Inferior parietal cortex (tissue), 1 donor: ENCODE results near the gene CITED1.

ENCODE experiments used
- DNase-seq: peaks from one replicate; pipeline ENCODE4 v3.0.0-alpha.2; 2016; ENCODE audit errors: extremely low spot score

CITED1 gene

GRCh38 chrX:72270316-72270866 lies 35.3 kb downstream of the CITED1 start:
- DNase-seq, result no peak

- DNase-seq, result no peak
These were observed 36.0 kb downstream of the CITED1 start for GRCh38 chrX:72269671-72270251.

DNA sequence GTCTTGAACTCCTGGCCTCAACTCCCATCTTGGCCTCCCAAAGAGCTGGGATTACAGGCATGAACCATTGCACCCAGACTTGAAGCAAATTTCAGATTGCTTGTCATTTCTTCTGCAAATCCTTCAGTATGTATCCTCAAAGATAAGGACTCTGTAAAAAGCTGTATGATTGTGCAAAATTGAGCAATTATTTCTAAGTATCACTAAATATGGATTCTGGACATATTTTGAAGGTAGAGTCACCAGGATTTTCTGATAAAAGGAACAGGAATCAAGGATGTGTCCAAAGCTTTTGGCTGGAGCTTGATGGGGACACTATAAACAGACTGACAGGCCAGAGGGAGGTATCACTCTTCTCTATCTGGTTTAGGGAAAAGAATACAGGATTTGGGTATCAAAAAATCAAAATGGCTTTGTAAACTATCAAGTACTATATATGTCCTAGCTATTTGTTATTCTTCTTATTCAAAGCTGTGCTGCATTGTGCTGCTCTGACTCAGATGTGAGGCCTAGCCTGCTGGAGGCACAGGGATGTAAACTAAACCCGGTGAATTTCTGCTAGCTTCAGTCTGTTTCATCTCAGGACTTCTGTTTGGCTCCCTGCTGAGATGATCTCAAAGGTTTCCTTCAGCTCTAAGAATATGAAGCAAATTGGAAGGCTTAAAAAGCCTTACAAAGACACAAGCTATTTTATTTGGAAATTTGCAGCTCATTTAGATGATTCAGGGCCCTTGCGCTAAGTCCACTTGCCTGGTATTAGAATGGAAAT lies 36.9 kb downstream of the CITED1 start:
- no peak for DNase-seq

DNA sequence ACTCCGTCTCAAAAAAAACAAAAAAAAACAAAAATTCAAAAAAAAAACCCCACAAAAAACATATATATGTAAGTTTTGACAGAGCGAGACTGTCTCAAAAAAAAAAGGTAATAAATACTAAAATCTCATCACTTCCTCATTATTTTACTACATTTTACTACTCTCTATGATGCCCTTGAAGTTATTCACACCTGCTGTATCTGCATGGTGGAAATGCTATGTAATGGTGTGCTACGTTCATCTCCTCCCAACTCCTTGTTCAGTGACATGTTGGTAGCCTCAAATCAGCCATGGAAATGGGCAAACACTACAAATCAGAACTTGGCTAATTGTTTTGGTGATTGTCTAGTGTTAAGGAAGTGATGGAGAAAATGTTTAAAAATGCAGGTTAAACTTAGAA lies 40.5 kb downstream of the CITED1 start:
- no peak for DNase-seq

- no peak for DNase-seq
These were observed 43.6 kb downstream of the CITED1 start for GRCh38 chrX:72262077-72262476.

DNA sequence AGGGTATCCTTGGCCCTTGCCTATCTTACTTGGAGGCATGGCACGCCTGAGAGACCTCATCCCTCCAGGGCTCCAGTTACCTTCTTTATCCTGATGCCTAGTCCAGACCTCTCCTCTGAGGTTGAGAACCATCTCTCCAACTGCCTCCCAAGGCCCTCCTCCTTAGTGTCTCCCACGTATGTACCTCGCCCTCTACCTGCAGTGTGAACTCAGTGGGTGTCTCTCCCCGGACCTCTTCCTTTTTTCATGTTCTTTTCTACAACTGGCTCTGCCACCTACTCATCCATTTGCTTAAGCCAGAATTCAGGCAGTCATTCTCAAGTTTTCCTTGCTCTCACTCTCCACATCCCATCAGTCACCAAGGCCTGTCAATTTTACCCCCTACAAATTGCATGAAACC lies 45.3 kb downstream of the CITED1 start:
- no peak for DNase-seq

GRCh38 chrX:72258174-72258573 lies 47.5 kb downstream of the CITED1 start:
- no peak for DNase-seq

GRCh38 chrX:72255864-72256263 lies 49.9 kb downstream of the CITED1 start:
- DNase-seq, result no peak

GRCh38 chrX:72255445-72255844 lies 50.3 kb downstream of the CITED1 start:
- DNase-seq, result no peak

- no peak for DNase-seq
These were observed 50.9 kb downstream of the CITED1 start for GRCh38 chrX:72254816-72255215.

- no peak for DNase-seq
These were observed 52.0 kb downstream of the CITED1 start for GRCh38 chrX:72253686-72254085.
